Activated naive CD4-positive, alpha-beta T cell treated with anti-CD3 and anti-CD28 coated beads, Interleukin-2, amount 50 U/mL, for 16 hours (primary cell): ENCODE measurements around the gene PRKAG2.

Experiments used
- DNase-seq: peaks from one replicate; pipeline ENCODE4 v3.0.0-alpha.2; 2020

PRKAG2 gene

GRCh38 chr7:151704299-151704959, 172.5 kb downstream of the PRKAG2 start:
- DNase-seq = no peak

GRCh38 chr7:151702961-151703360, 174.0 kb downstream of the PRKAG2 start:
- no peak for DNase-seq

GRCh38 chr7:151700586-151701165, 176.2 kb downstream of the PRKAG2 start:
- no peak for DNase-seq

DNA sequence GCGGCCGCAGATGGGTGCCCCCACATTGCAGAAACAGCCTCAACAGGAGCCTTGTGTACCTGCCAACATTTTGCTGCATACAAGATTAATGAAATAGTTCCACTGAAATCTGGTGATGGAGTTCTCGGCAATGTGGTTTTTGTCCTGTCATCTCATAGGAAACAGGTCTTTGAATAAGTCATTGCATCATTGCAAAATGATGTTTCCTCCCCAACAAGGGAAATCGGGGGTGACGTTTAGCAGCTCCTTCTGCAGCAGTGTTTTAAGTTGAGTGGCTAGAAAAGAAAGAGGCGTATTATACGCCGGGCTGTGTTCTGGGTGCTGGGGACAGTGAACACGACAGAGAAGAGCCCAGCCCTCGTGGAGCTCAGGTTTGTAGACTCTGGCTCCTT, 177.0 kb downstream of the PRKAG2 start:
- no peak for DNase-seq

- DNase-seq = no peak
Measured at GRCh38 chr7:151699147-151699927, 177.6 kb downstream of the PRKAG2 start.

GRCh38 chr7:151697942-151698341, 179.0 kb downstream of the PRKAG2 start:
- DNase-seq = no peak

GRCh38 chr7:151697515-151697895, 179.4 kb downstream of the PRKAG2 start:
- no peak for DNase-seq

- DNase-seq = no peak
Measured at GRCh38 chr7:151696721-151697514, 180.0 kb downstream of the PRKAG2 start.

DNA sequence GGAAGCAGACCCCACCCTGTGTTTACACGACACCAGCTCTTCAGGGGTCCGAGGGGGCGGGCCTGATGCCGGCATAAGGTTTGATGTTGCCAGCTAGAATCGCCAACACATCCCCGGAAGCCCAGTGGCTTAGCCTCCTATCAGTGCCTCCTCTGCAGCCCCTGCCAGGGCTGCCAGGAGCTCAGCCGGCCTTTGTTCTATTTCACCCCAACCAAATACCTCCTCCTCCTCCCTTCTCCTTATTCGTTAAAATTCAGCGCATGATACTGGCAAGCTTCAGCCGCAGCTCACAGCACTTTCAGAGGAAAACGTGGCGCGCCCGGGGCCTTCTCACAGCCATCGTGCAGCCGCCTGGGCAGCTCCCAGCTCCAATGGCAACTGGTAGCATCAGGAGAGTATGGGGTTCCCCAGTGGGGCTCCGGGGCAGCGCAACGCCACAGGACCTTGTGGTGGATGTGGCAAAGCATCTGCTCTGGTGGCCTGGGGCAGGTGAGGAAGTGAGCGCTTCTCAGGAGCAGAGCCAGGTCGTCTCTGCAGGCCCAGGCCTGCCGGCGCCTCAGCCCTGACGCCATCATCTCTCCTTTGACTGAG, 180.9 kb downstream of the PRKAG2 start:
- no peak for DNase-seq

- DNase-seq = no peak
Measured at GRCh38 chr7:151694828-151695580, 181.9 kb downstream of the PRKAG2 start.

DNA sequence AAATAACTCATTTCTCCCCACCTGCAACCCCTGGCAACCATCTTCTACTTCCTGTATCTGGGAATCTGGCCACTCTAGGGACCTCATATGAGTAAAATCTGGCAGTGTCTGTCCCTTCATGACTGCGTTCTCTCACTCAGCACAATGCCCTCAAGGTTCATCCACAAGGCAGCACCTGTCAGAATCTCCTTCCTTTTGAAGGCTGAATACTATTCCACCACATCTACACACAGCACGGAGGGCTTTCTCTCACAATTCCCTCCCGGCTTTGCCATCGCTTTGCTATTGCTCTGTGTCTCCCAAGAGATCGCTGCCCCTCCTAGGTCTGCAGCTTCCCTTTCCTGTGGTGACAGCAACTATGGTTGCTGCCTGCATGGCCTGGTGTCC, 182.5 kb downstream of the PRKAG2 start:
- DNase-seq = no peak

- DNase-seq = no peak
Measured at GRCh38 chr7:151693140-151693539, 183.8 kb downstream of the PRKAG2 start.

DNA sequence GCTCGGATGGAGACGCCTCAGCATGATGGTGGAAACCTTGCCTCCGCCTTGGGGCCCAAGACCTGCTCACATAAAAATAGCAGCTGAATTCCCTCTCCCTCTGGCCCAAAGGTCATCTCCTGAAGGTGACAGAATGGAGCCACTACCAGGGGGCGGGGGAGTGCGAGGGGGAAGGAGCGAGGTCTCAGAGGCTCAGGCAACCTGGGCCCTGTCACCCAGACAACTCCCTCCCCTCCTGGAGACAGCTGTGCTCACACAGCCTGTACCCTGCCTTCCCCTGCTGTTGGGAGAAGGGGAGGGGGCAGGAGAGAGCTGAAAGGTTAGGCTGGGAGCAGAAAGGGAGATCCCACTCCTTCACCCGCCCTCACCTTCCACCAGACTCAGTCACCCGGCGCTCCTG, 184.2 kb downstream of the PRKAG2 start:
- DNase-seq = no peak

- DNase-seq = no peak
Measured at GRCh38 chr7:151691449-151691848, 185.5 kb downstream of the PRKAG2 start.

DNA sequence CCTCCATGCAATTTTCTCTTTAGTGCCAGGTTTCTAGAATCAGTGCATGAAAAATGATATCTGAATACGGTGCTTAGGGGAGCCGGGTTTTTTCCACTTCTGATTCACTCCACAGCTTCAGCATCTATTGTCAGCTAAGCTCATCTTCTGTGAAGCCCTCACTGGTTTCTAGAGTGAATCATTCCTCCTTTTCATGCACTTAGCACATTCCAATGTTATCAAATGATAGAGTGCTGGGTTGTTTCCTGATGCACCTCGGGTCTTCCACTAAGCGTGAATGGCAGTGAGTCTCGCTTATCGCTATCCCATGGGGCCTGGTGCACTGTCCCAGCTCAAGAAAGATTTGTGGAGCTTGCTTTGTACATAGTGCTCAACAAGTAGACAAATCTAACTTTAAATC, 186.3 kb downstream of the PRKAG2 start:
- DNase-seq = no peak

GRCh38 chr7:151689196-151689971, 187.5 kb downstream of the PRKAG2 start:
- DNase-seq = no peak

GRCh38 chr7:151688236-151688780, 188.6 kb downstream of the PRKAG2 start:
- DNase-seq = no peak

GRCh38 chr7:151687523-151688235, 189.2 kb downstream of the PRKAG2 start:
- DNase-seq = no peak

DNA sequence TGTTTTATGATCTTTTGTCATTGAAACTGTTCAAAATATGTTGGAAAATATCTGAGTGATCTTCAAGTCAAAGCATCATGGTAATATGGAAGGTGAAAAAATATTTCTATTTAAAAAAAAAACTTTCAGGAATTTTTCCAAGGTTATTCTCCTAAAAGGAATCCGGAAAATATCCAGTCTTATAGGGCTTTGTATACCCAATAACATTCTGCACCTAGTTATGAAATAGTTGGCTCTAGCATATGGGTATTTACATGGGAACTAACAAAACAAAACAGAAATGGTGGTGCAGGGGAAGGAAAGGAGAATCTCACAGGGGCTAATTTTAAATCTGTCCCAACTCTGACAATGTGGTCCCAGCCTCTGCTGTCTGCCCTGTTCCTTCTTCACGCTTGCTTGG, 190.1 kb downstream of the PRKAG2 start:
- no peak for DNase-seq

DNA sequence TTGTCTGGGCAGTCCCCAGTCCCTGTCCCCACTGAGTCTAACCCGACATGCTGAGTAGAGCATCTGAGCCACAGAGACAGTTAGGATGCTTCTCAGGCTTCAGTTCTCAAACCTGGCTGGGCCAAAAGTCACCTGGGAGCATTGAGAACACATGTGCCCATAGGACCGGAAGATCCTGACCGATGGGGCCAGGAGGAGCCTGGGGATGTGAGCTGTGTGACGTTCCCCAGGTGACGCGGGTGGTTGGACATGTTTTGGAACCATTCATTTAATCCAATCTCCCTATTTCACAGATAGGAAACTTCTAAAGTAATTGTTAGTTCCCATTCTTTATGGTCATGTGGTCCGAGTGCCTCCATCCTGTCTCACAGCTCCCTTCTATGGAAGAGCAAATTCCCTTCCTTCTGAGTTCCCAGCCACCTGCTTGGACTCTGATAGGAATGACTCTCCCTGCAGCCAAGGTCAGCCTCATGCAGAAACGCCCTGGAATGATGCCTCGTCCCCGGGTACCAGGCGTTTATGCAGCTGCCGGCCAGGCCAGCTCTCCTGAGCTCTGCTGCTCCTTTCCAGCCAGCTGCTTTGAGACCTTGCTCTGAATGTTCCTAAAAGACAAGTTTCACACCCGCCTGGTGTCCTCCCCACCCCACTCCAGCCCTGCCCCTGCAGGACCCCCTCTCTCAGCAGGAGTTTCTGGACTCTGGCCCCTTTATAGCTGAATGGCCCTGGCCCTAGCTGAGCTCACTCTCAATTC, 190.7 kb downstream of the PRKAG2 start:
- DNase-seq = no peak
